Neural progenitor cell (in vitro differentiated cells): ENCODE measurements around the gene MTAP. TPM values are rescaled to one million over a fixed set of nuclear protein-coding genes. Genes with fewer than 3 reads are reported as not detected.

Source experiments
- DNase-seq: peaks from one replicate; pipeline ENCODE4 v3.0.0-alpha.2; 2016; ENCODE audit warnings: low spot score
- H2AFZ ChIP-seq: fragments of 200-600 bp; sonication (generic); replicated peaks from 2 replicates; pipeline ENCODE4 v1.6.1; 2016; ENCODE audit warnings: antibody characterized with exemption
- H3F3A ChIP-seq: fragments of 200-600 bp; sonication (generic); 2 replicates; pipeline ENCODE4 v1.6.1; 2016; ENCODE audit warnings: antibody characterized with exemption, low read depth
- H3K27ac ChIP-seq: fragments of 200-600 bp; sonication (generic); 2 replicates; pipeline ENCODE4 v1.5.1; 2016; ENCODE audit warnings: mild to moderate bottlenecking
- H3K27me3 ChIP-seq: fragments of 200-600 bp; sonication (generic); 2 replicates; pipeline ENCODE4 v1.6.1; 2016; ENCODE audit warnings: mild to moderate bottlenecking, moderate library complexity
- H3K36me3 ChIP-seq: fragments of 200-600 bp; sonication (generic); 2 replicates; pipeline ENCODE4 v1.5.1; 2016
- H3K4me1 ChIP-seq: fragments of 200-600 bp; sonication (generic); 2 replicates; pipeline ENCODE4 v1.6.1; 2016; ENCODE audit warnings: mixed run types
- H3K4me2 ChIP-seq: fragments of 200-600 bp; sonication (generic); 2 replicates; pipeline ENCODE4 v1.6.1; 2016
- H3K4me3 ChIP-seq: fragments of 200-600 bp; sonication (generic); 2 replicates; pipeline ENCODE4 v1.5.1; 2016
- H3K79me2 ChIP-seq: fragments of 200-600 bp; sonication (generic); 2 replicates; pipeline ENCODE4 v1.6.1; 2016; ENCODE audit warnings: low read depth
- H3K9ac ChIP-seq: fragments of 200-600 bp; sonication (generic); 2 replicates; pipeline ENCODE4 v1.6.1; 2016
- H3K9me3 ChIP-seq: fragments of 200-600 bp; sonication (generic); 2 replicates; pipeline ENCODE4 v1.5.1; 2016; ENCODE audit warnings: low read depth
- H4K20me1 ChIP-seq: fragments of 200-600 bp; sonication (generic); 2 replicates; pipeline ENCODE4 v1.6.1; 2016; ENCODE audit warnings: low read depth
- H3K27ac Mint-ChIP-seq: 3 replicates; pipeline ENCODE4 v1.8.0; 2021; ENCODE audit warnings: mixed read lengths
- H3K27me3 Mint-ChIP-seq: 2 replicates; pipeline ENCODE4 v1.8.0; 2022; ENCODE audit warnings: low read depth, mild to moderate bottlenecking, inconsistent platforms, moderate library complexity, mixed read lengths; ENCODE audit not compliant: insufficient read depth
- H3K36me3 Mint-ChIP-seq: 3 replicates; pipeline ENCODE4 v1.8.0; 2021; ENCODE audit warnings: mixed read lengths
- H3K4me1 Mint-ChIP-seq: 3 replicates; pipeline ENCODE4 v1.8.0; 2021; ENCODE audit warnings: mixed read lengths
- H3K4me3 Mint-ChIP-seq: 3 replicates; pipeline ENCODE4 v1.8.0; 2021; ENCODE audit warnings: mild to moderate bottlenecking, moderate library complexity, mixed read lengths
- H3K9me3 Mint-ChIP-seq: 3 replicates; pipeline ENCODE4 v1.8.0; 2020; ENCODE audit warnings: mixed read lengths
- EZH2 ChIP-seq: fragments of 200-600 bp; sonication (generic); IDR thresholded peaks from 2 replicates; pipeline ENCODE4 v1.6.1; 2017; ENCODE audit warnings: antibody characterized with exemption, mild to moderate bottlenecking, moderate library complexity
- EZH2phosphoT487 ChIP-seq: fragments of 200-600 bp; sonication (generic); IDR thresholded peaks from 2 replicates; pipeline ENCODE4 v1.6.1; 2017; ENCODE audit warnings: antibody characterized with exemption
- total RNA-seq: library from RNA; depleted of rRNA; stranded (reverse); fragments of >200 nt; gene quantifications from 2 replicates; pipeline ENCODE4 v1.2.3, GENCODE V29; 2015; ENCODE audit warnings: low replicate concordance
- TF ChIP-seq, protein P1 (sequence below): fragments of 200-600 bp; sonication (generic); IDR thresholded peaks from 2 replicates; pipeline ENCODE4 v1.5.1; 2017; ENCODE audit warnings: antibody characterized with exemption, mild to moderate bottlenecking

Gene MTAP
- total RNA-seq, 1 donor from 2014 or later: 21.6 TPM

DNA sequence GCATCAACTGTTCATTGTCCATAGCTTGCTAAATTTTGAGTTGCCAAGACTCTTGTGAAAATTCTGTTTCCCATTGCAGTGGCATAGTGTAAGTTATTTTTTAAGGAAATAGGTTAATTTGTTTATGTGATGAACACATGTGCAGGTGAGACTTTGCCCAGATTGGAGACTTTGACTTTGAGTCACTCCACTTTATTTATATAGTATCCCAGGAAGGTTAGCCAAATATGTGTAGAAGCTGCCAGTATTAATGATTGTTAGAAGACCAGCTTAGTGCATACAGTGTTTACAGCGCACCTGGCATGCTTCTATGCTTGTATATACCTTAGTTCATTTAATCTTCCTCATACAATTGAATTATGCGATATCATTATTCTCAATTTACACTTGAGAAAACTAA is 51.0 kb downstream of the MTAP start:
- Mint-ChIP-seq H3K4me1 (peaks cover 12% of the 10 kb centered on the region), H3K36me3 (peaks cover 71% of the 10 kb centered on the region), H3K27me3 (peaks cover 2% of the 10 kb centered on the region), H3K9me3 (peaks cover 15% of the 10 kb centered on the region), H3K27ac (no peak overlapping the region), H3K4me3 (no peak overlapping the region)
- Histone ChIP-seq H2AFZ (no peak overlapping the region), H3K27ac (no peak overlapping the region), H3K79me2 (no peaks in the 10 kb centered on the region), H4K20me1 (peaks cover 9% of the 10 kb centered on the region), H3K9ac (no peak overlapping the region), H3K9me3 (no peaks in the 10 kb centered on the region), H3K36me3 (peaks cover 5% of the 10 kb centered on the region), H3K4me3 (no peak overlapping the region), H3K4me1 (no peaks in the 10 kb centered on the region), H3K4me2 (no peak overlapping the region), H3F3A (no peaks in the 10 kb centered on the region), H3K27me3 (no peaks in the 10 kb centered on the region)
- DNase-seq: no peak
- no peak for TF ChIP-seq EZH2
- TF ChIP-seq EZH2phosphoT487: no peak
- TF ChIP-seq, protein P1, sequence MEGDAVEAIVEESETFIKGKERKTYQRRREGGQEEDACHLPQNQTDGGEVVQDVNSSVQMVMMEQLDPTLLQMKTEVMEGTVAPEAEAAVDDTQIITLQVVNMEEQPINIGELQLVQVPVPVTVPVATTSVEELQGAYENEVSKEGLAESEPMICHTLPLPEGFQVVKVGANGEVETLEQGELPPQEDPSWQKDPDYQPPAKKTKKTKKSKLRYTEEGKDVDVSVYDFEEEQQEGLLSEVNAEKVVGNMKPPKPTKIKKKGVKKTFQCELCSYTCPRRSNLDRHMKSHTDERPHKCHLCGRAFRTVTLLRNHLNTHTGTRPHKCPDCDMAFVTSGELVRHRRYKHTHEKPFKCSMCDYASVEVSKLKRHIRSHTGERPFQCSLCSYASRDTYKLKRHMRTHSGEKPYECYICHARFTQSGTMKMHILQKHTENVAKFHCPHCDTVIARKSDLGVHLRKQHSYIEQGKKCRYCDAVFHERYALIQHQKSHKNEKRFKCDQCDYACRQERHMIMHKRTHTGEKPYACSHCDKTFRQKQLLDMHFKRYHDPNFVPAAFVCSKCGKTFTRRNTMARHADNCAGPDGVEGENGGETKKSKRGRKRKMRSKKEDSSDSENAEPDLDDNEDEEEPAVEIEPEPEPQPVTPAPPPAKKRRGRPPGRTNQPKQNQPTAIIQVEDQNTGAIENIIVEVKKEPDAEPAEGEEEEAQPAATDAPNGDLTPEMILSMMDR: no peak

DNA sequence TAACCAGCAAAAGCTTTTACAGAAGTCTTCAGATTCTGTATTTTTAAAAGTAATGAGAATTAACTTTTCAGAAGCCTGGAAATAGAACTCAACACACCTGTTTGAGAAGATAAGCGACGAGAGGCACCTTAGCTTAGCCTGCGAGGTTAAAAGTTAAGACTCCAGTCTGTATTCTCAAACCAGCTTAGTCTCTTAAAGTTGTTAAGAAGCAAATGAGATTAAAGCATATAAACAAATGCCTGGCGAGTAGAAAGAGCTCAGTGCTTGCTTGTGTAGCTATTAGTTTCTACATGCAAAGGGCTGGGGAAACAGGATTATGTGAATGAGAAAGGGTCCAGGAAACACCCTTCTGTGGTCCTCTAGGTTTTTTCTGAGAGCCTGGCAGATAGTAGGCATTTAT is 51.7 kb downstream of the MTAP start:
- TF ChIP-seq EZH2phosphoT487 (no peak), EZH2 (no peak)
- TF ChIP-seq, protein P1: no peak
- H3K27me3 ChIP-seq: no peaks in the 10 kb centered on the region
- H3K9ac ChIP-seq: no peak overlapping the region

GRCh38 chr9:21854594-21854993 is 52.2 kb downstream of the MTAP start:
- TF ChIP-seq, protein P1: no peak
- TF ChIP-seq EZH2phosphoT487 (no peak), EZH2 (no peak)
- no peaks in the 10 kb centered on the region for H3K27me3 ChIP-seq
- H3K36me3 Mint-ChIP-seq: peaks cover 68% of the 10 kb centered on the region
- H3K4me3 ChIP-seq: no peak overlapping the region
- H2AFZ ChIP-seq: no peak overlapping the region
- no peak overlapping the region for H3K9ac ChIP-seq
- no peak overlapping the region for H3K27ac ChIP-seq
- H3K9me3 ChIP-seq: no peaks in the 10 kb centered on the region
- peaks cover 12% of the 10 kb centered on the region for H3K4me1 Mint-ChIP-seq
- peak overlapping the region; percentile 94 for H3K27ac Mint-ChIP-seq
- DNase-seq: peak; percentile 51
- H3K4me3 Mint-ChIP-seq: no peak overlapping the region
- H3K36me3 ChIP-seq: peaks cover 7% of the 10 kb centered on the region
- H3K27me3 Mint-ChIP-seq: peaks cover 2% of the 10 kb centered on the region
- no peaks in the 10 kb centered on the region for H3K4me1 ChIP-seq
- no peak overlapping the region for H3K4me2 ChIP-seq
- peaks cover 9% of the 10 kb centered on the region for H4K20me1 ChIP-seq
- no peaks in the 10 kb centered on the region for H3K79me2 ChIP-seq
- H3F3A ChIP-seq: no peaks in the 10 kb centered on the region
- peaks cover 4% of the 10 kb centered on the region for H3K9me3 Mint-ChIP-seq

More for the DNA sequence above, 51.7 kb downstream of the MTAP start:
- Histone ChIP-seq H3K9me3 (no peaks in the 10 kb centered on the region), H3K79me2 (no peaks in the 10 kb centered on the region), H3F3A (no peaks in the 10 kb centered on the region), H2AFZ (no peak overlapping the region), H3K36me3 (peaks cover 5% of the 10 kb centered on the region), H3K4me3 (no peak overlapping the region), H3K4me2 (no peak overlapping the region), H4K20me1 (peaks cover 9% of the 10 kb centered on the region), H3K27ac (no peak overlapping the region), H3K4me1 (no peaks in the 10 kb centered on the region)
- peak; percentile 5 for DNase-seq
- Mint-ChIP-seq H3K27me3 (peaks cover 2% of the 10 kb centered on the region), H3K9me3 (peaks cover 8% of the 10 kb centered on the region), H3K4me3 (no peak overlapping the region), H3K4me1 (peaks cover 12% of the 10 kb centered on the region), H3K36me3 (peaks cover 68% of the 10 kb centered on the region), H3K27ac (no peak overlapping the region)
